Activated CD8-positive, alpha-beta memory T cell treated with anti-CD3 and anti-CD28 coated beads for 24 hours (primary cell): ENCODE data around the gene PRR15L.
"Not testable (repeated sequence)": the region's sequence is repeated elsewhere in the genome, so short reads cannot be mapped to it uniquely, and the experiment has no call there.

ENCODE experiments used
- DNase-seq: peaks from one replicate; pipeline ENCODE4 v3.0.0-alpha.2; 2020

Gene PRR15L

GRCh38 chr17:47929218-47930000 is 28.3 kb downstream of the PRR15L start:
- no peak for DNase-seq

- DNase-seq, result no peak
Measured at GRCh38 chr17:47928415-47928814, 29.3 kb downstream of the PRR15L start.

GRCh38 chr17:47927821-47928400 is 29.8 kb downstream of the PRR15L start:
- DNase-seq, result no peak

GRCh38 chr17:47925678-47925988 is 32.0 kb downstream of the PRR15L start:
- no peak for DNase-seq

- no peak for DNase-seq
Measured at GRCh38 chr17:47924785-47925677, 32.7 kb downstream of the PRR15L start.

GRCh38 chr17:47919889-47920288 is 37.8 kb downstream of the PRR15L start:
- not testable (repeated sequence) for DNase-seq

GRCh38 chr17:47918991-47919390 is 38.7 kb downstream of the PRR15L start:
- no peak for DNase-seq

GRCh38 chr17:47918006-47918405 is 39.7 kb downstream of the PRR15L start:
- DNase-seq, result no peak

GRCh38 chr17:47917581-47917980 is 40.1 kb downstream of the PRR15L start:
- DNase-seq, result no peak

GRCh38 chr17:47916489-47917208 is 41.0 kb downstream of the PRR15L start:
- no peak for DNase-seq

GRCh38 chr17:47915776-47916398 is 41.8 kb downstream of the PRR15L start:
- DNase-seq, result no peak

GRCh38 chr17:47914306-47914948 is 43.3 kb downstream of the PRR15L start:
- no peak for DNase-seq

GRCh38 chr17:47913050-47913449 is 44.6 kb downstream of the PRR15L start:
- DNase-seq, result no peak

- no peak for DNase-seq
Measured at GRCh38 chr17:47907932-47908562, 49.6 kb downstream of the PRR15L start.

GRCh38 chr17:47906443-47906842 is 51.2 kb downstream of the PRR15L start:
- DNase-seq, result no peak

- DNase-seq, result no peak
Measured at GRCh38 chr17:47905221-47905733, 52.4 kb downstream of the PRR15L start.

GRCh38 chr17:47902039-47902744 is 55.5 kb downstream of the PRR15L start:
- no peak for DNase-seq
